Measurements from ENCODE around the gene ANKMY1. TPM values are rescaled to one million over a fixed set of nuclear protein-coding genes. Genes with fewer than 3 reads are reported as not detected.

ANKMY1 gene
- polyA plus RNA-seq, 3 donors: 2.1 to 22.9 (median 2.9) TPM

DNA sequence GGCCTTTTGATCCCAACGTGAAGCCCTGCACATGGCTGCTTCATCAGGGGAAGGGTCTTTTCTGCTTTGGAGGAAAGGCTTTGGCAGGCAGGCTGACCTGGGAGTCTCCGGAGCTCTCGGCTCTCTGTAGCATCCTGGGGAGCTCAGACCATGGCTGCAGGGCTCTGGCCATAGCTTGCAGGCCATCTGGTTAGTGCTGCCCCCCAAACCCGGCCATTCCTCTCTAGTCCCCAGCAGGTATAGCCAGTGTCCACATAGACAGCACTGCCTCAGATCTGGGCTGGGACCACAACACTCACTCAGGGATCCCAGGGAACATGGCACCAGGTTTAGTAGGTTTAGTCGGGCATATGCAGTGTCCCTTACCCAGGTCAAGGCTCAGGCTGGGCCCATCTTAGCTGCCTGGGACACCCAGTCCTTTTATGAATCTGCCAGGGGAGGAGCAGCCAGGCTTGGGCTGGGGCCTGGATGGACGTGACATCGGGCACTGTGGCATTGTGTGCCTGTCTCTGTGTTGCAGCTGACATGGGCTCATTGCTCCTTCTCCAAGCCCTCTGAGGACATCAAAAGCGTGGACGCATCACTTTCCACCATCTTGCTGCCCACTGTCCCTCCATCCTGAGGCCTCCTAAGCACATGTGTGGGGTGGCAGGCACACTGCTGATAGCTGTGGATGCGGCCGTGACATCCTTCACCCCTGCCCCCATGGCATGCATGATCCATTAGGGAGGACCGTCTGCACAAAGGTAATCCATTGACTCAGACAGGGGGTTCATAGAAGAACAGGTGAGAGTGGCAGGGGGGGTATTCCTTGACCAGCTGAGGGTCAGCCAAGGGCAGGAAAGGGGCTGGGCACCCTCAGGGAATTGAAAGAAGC is 48.3 kb upstream of the ANKMY1 start:
- DNase-seq: no peak
- H3K4me2 ChIP-seq (replicated peaks; ENCODE audit: extremely low read depth, low read length, poor library complexity, severe bottlenecking): no peak overlapping the region
- no peaks in the 10 kb centered on the region for H3K9me3 Mint-ChIP-seq
- no peak overlapping the region for H3K9ac ChIP-seq (ENCODE audit: insufficient read depth, low read length, poor library complexity, severe bottlenecking)
- no peak overlapping the region for H3K4me3 ChIP-seq (replicated peaks in 1 of 3; ENCODE audit: low read depth in 2 of 3, low read length in 3 of 3)
- no peaks in the 10 kb centered on the region for H3K27me3 ChIP-seq (ENCODE audit: control insufficient read depth in 2 of 2, insufficient read depth in 2 of 2, low read length in 2 of 2)
- no peaks in the 10 kb centered on the region for H3K79me2 ChIP-seq (ENCODE audit: insufficient read depth, low read length)
- no peak overlapping the region for H2AFZ ChIP-seq (ENCODE audit: insufficient read depth, low read depth, low read length, poor library complexity, severe bottlenecking)
- H3K27ac Mint-ChIP-seq: no peak overlapping the region
- intact Hi-C loops (cut with micrococcal nuclease): loop anchor here in 1 of 2 donors (10.0 kb wide), 1 partner anchor 59 kb away; no protein-coding TSS in a partner anchor
- peaks cover 5 to 9% of the 10 kb centered on the region in 2 donors for H3K36me3 Mint-ChIP-seq
- peaks cover 12 to 13% of the 10 kb centered on the region in 2 donors for H3K4me1 ChIP-seq (ENCODE audit: control insufficient read depth in 1 of 2, insufficient read depth in 2 of 2, low read length in 2 of 2)
- H3K27me3 Mint-ChIP-seq (ENCODE audit: low read depth in 3 of 3): peaks cover 0 to 11% (median 5%) of the 10 kb centered on the region in 3 donors
- no peak overlapping the region for H3K27ac ChIP-seq (ENCODE audit: low read depth in 1 of 2, low read length in 2 of 2)
- no peaks in the 10 kb centered on the region for H4K20me1 ChIP-seq (ENCODE audit: insufficient read depth, low read length)
- H3K9me3 ChIP-seq (replicated peaks in 1 of 2; ENCODE audit: control insufficient read depth in 1 of 2, insufficient read depth in 1 of 2, low read length in 2 of 2): no peaks in the 10 kb centered on the region
- peaks cover 0 to 16% of the 10 kb centered on the region in 2 donors for H3K36me3 ChIP-seq (replicated peaks in 1 of 2; ENCODE audit: control insufficient read depth in 1 of 2, insufficient read depth in 2 of 2, low read length in 2 of 2)
- H3K4me1 Mint-ChIP-seq: peaks cover 9% of the 10 kb centered on the region
- 99% methylated on average over 6 of the region's 12 CpGs for WGBS (ENCODE audit: insufficient coverage)
- TF ChIP-seq, protein P1, sequence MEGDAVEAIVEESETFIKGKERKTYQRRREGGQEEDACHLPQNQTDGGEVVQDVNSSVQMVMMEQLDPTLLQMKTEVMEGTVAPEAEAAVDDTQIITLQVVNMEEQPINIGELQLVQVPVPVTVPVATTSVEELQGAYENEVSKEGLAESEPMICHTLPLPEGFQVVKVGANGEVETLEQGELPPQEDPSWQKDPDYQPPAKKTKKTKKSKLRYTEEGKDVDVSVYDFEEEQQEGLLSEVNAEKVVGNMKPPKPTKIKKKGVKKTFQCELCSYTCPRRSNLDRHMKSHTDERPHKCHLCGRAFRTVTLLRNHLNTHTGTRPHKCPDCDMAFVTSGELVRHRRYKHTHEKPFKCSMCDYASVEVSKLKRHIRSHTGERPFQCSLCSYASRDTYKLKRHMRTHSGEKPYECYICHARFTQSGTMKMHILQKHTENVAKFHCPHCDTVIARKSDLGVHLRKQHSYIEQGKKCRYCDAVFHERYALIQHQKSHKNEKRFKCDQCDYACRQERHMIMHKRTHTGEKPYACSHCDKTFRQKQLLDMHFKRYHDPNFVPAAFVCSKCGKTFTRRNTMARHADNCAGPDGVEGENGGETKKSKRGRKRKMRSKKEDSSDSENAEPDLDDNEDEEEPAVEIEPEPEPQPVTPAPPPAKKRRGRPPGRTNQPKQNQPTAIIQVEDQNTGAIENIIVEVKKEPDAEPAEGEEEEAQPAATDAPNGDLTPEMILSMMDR (IDR thresholded peaks at IDR 0.05): no peak
- no peak overlapping the region for H3K4me3 Mint-ChIP-seq

DNA sequence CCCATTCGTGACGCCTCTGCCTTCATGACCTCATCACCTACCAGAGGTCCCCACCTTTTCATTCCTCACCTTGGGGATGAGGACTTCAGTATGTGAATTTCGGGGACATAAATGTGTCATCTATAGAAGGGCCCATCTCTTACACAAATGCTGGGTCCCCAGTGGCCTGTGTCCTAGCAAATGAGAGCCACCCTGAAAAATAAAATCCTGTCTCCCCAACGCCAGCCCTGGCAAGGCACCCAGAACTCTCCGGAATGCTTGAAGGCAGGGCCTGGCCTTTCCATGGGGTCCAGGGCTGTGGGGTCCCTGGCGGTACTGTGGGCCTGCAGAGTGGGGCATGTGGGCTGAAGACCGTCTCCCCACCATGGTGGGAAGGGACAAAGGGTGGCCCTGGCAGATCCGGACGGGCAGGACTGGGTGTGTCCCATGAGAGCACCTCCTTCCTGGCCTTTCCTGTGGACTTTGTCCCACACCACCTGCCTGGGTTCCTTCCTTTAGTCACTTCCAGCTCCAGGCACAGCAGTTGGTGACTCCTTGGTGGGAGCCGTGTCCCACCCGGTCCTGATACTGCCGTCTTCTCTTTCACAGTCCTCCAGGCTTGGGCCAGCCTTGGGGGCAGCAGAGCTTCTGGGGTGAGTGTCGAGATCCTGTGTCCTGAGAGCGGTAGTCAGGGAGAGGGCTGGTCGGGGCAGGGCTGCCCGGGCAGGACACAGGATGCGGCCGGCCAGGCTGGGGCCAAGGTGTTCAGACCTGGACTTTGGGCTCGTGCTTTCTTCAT is 47.3 kb upstream of the ANKMY1 start:
- H3K27me3 Mint-ChIP-seq (ENCODE audit: low read depth in 3 of 3): peaks cover 0 to 11% (median 5%) of the 10 kb centered on the region in 3 donors
- DNase-seq: no peak
- H3K9me3 Mint-ChIP-seq: no peaks in the 10 kb centered on the region
- H3K27me3 ChIP-seq (ENCODE audit: control insufficient read depth in 2 of 2, insufficient read depth in 2 of 2, low read length in 2 of 2): no peaks in the 10 kb centered on the region
- H3K27ac ChIP-seq (ENCODE audit: low read depth in 1 of 2, low read length in 2 of 2): no peak overlapping the region
- no peak overlapping the region for H3K4me3 ChIP-seq (replicated peaks in 1 of 3; ENCODE audit: low read depth in 2 of 3, low read length in 3 of 3)
- H2AFZ ChIP-seq (ENCODE audit: insufficient read depth, low read depth, low read length, poor library complexity, severe bottlenecking): no peak overlapping the region
- no peaks in the 10 kb centered on the region for H3K79me2 ChIP-seq (ENCODE audit: insufficient read depth, low read length)
- WGBS (ENCODE audit: insufficient coverage): 95% methylated on average over 15 of the region's 19 CpGs
- peaks cover 9 to 11% of the 10 kb centered on the region in 2 donors for H3K4me1 ChIP-seq (ENCODE audit: control insufficient read depth in 1 of 2, insufficient read depth in 2 of 2, low read length in 2 of 2)
- peaks cover 3 to 22% of the 10 kb centered on the region in 2 donors for H3K36me3 ChIP-seq (replicated peaks in 1 of 2; ENCODE audit: control insufficient read depth in 1 of 2, insufficient read depth in 2 of 2, low read length in 2 of 2)
- no peak overlapping the region for H3K4me2 ChIP-seq (replicated peaks; ENCODE audit: extremely low read depth, low read length, poor library complexity, severe bottlenecking)
- H3K4me1 Mint-ChIP-seq: peaks cover 9% of the 10 kb centered on the region
- H3K36me3 Mint-ChIP-seq: peaks cover 9 to 15% of the 10 kb centered on the region in 2 donors
- no peaks in the 10 kb centered on the region for H4K20me1 ChIP-seq (ENCODE audit: insufficient read depth, low read length)
- TF ChIP-seq, protein P1 (IDR thresholded peaks at IDR 0.05): no peak
- peak overlapping the region in 2 of 7 donors; percentile 33 to 79 for H3K27ac Mint-ChIP-seq
- no peaks in the 10 kb centered on the region for H3K9me3 ChIP-seq (replicated peaks in 1 of 2; ENCODE audit: control insufficient read depth in 1 of 2, insufficient read depth in 1 of 2, low read length in 2 of 2)
- H3K4me3 Mint-ChIP-seq: no peak overlapping the region
- H3K9ac ChIP-seq (ENCODE audit: insufficient read depth, low read length, poor library complexity, severe bottlenecking): no peak overlapping the region
- intact Hi-C loops (cut with micrococcal nuclease): loop anchor here in 1 of 2 donors (10.0 kb wide), 1 partner anchor 60 kb away; no protein-coding TSS in a partner anchor

Measured in CD14-positive monocyte (primary cell).